Measurements from ENCODE around the gene CCDC177.
A peak's percentile ranks its signal among the peaks of the same experiment; 100 is the strongest.

The CCDC177 gene

DNA sequence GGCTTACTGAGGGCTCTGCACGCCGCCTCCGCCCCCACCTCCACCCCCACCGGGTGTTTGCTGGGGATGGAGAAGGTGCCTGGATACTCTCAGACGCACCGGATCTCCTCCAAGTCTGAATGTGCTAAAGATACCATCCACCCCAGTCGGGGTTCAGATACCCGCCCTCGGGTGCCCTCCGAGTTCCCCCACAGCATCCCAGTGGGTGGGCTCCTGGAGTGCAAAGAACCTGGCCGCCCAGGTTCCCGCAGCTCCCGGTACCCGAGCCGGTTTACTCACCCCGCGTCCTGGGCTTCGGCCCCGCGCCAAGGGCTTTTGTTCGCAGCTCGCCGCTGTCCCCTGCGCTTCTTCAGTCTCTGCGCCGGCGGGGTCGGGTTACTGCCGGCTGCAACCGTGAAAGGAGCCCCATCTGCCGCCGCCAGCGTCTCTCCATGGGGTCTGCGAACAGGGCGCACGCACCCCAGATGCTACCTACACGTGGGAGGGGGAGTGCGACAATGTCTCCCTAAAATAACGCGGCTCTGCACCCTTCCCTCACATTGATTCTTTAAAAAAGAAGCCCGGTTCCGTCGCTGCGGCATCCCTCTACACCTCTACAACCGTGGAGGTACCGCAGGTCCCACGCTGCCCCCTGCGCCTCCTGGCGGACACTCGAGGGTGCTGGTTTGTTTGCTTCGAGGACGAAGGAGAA is at the start of gene CCDC177:
CCDC177 (minus strand) TSS at position 609 of the 691 bp plus-strand sequence. CDS start 1,249 bp downstream, outside the sequence.
- DNase-seq (ENCODE audit: low spot score), result peak; percentile 67

DNA sequence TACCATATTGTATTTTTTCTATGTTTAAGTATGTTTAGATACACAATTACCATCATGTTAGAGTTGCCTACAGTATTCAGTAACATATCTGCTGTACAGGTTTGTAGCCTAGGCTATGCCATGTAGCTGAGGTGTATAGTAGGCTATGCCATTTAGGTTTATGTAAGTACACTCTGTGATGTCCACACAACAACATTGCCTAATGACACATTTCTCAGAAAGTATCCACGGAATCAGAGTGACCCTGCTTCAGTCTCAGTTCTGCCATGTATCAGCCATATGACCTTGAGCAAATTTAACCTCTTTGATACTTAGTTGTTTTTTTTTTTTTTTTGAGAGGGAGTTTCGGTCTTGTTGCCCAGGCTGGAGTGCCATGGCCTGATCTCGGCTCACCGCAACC is 49.5 kb upstream of the CCDC177 start:
- DNase-seq (ENCODE audit: low spot score), result no peak

DNA sequence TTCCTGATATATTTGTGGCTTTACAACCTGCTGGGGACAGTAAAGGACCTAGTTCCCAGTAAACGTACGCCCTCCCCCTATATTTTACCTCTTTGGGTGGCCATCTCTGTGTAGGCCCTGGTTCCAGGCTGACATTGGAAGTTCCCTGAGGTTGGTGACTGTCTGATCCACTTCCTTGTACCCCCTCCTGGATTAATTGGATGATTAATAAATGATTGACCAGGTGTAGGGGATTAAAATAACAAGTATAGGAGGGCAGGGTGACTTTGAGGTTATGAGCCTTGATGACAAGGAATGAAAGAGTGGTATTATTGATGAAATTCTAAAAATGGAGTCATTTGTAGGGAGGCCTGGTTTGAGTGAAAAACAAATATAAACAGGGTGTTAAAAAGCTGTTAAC is 46.3 kb upstream of the CCDC177 start:
- no peak for DNase-seq (ENCODE audit: low spot score)

DNA sequence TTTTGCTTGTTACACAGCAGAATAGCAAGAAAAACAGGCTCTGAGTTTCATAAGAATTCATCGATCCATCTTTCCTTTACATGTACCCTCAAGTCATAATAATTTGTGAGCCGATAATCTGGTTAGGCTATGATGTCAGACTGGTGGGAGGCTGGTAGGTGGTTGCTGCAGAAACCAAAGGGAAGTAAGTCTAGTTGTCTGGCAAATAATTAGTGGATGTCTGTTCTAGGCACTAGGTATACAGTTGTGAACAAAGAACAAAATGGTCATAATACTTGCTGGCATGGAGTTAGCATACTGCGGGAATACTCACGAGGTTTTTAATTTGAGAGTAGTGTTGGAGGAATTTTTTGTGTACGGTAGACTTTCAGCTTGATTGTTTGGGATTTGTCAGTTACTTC is 45.5 kb upstream of the CCDC177 start:
- DNase-seq (ENCODE audit: low spot score), result no peak

DNA sequence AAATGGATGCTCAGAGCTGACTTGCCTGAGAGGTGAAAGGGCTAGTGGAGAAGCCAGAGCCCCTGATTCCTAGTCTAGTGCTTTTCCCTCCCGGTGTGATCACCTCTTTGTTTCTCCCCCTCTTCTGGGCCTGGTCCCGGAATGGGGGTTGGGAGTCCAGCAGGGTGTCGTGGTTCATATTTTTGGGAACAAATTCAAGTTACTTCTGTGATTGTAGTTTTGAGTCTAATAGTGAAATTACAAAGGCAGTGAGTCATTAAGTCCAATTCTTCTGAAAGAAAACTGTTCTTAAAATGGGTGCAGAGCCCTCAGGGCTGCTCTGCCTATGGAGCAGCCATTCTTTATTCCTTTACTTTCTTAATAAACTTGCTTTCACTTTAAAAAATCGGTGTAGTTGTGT is 44.3 kb upstream of the CCDC177 start:
- DNase-seq (ENCODE audit: low spot score), result no peak

DNA sequence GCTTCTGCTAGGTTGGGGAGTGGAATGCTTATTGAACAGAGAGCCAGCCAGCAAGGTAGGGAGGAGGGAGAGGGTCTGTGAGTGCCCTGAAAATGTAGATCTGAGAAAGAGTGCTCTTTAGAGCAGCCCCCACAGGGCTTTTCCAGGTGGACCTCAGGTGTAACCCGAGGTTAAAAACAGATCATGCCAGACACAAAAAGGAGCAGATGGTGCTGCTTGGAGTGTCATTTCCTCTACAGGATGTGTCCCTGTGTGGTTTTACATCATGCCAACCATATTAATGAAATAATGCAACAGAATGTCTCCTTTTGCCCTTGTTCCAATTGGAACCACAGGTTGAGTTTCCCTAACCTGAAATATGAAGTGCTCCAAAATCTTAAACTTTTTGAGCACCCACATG is 43.1 kb upstream of the CCDC177 start:
- no peak for DNase-seq (ENCODE audit: low spot score)

DNA sequence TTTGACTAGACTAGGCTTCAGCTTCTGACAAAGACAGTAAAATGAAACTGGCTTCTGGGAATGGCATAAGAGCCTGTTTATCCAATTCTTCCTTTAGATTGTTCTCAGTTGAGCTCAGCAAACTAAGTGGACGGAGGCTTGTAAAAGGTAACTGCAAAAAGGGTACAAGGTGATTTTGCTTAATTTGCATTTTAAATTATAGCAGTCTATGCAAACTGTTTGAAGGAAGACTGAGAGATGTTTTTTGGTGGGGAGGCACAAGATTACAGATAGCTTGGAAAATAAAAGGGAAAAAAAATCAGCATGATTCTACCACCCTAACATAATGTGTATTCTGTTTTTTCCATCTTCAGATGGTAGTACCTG is 41.7 kb upstream of the CCDC177 start:
- no peak for DNase-seq (ENCODE audit: low spot score)

DNA sequence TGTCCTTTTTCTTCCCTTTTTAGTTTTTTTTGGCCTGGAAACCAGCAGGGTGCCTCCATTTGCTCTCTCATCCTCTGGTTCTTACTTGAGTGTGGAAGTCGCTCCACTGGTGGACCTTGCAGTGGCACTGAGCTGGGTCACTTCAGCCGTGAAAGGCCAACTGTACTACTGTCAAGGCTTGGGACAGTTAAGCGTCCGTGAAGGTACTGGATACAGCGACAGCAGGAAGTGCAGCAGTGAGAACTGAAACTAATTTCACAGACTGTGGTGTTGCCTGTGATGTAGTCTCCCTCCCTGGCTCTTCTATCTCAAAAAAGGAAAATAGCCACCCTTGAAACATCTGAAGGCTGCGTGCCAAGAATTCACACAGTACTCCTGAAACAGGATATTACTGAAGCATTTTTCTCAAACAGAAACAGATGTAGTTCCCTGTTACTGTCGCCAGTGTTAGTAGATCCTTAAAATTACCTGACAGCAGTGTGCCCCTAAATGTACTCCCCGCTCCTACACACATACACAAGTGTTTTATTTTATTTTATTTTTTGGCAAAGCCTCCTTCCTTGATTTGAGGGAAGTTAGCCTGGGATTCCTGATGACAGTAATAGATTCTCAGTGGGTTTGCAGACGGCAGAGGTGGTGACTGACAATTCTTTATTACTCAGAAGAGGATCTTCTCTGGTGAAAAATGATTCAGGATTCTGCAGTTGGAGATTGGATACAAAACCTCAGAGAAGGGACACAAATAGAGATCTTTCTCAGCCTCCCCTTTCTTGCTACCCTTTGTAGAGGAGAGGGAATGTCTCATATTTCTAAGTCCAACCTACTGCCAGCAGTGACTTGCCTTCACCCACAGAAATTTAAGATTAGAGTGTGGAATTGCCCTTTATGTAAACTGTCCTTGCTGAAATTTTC is 41.1 kb upstream of the CCDC177 start:
- DNase-seq (ENCODE audit: low spot score), result no peak

DNA sequence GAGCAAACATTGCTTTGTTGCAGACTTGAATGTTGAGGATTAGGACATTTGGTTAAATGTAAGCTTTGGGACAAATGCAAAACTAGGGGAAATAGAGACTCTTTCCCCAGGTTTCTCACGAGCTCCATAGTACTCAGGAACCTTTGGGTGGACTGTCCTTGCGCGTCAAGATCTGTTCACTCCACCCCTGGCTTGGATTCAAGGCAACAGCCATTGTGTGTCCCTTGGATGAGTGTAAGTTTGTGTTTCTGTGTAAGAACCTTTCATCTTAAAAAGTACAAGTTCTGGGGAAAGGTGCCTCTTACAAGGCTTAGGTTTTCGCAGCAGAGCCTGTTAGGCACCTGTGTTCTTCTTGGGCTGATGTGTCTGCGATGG is 40.4 kb upstream of the CCDC177 start:
- no peak for DNase-seq (ENCODE audit: low spot score)

DNA sequence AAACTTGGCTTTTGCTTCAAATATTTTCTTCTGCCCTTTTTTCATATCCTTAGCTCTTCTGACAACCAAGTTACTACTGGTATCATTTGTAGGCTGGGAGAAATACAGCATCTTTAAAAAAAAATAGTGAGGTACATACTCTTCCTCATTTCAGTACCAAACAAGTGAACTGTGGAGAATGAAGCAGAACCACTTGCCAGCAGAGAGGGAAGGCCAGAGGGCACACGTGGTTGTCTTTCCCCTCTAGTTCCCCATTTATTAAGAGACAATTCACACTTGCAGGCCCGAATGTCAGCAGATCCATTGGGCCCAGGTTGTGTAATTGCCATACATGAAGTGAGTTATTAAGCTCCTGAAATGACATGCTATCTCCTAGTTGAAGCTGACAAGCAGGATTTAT is 39.9 kb upstream of the CCDC177 start:
- no peak for DNase-seq (ENCODE audit: low spot score)

DNA sequence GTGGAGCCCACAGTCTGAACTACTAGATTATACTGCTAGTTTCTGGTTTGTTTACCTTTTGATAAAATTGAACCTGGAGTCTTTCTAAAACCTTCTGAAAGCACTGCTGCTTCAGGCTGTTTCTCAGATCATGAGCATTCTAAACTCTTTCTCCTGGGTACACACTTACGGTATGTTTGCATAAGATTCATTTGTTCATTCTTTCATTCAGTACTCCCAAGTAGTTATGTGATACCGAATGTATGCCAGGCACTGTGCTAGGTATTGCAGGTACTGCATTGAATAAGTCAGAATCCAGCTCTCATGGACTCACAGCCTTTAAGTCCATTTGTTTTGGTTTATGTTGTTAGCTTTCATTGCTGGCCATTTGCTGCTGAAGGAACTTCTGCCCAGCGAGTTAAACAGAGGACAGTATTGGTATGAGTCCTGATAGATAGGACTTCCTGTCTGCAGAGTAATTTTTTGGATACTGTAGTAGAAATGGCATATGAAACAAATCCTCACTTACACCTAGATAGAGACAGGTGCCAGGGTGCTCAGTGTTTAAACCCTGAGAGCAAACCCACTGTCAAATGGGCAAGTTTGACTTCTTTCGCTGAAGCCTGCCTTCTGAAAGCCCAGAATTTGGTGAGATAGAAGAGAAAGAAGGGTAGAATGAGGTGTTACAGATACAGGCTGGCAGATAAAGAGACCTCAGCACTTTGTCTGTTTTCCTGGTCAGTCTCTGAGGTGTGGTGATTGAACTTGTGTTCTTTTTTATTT is 38.8 kb upstream of the CCDC177 start:
- DNase-seq (ENCODE audit: low spot score), result no peak

DNA sequence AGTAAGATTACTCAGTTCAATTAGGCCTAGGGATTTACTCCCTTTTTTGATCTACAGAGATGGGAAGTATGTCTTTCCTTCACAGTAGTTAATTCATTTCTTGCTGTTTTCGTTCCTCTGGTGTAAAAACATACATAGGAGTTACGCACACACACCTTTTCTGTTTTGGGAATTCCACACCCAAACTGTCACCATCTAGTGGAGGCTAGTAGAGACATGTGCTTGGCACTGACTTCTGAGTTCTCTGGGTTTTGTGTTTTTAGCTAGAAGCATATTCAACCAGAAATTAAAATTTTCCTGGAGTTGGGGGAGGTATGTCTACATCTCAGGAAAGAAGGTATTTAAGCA is 38.1 kb upstream of the CCDC177 start:
- DNase-seq (ENCODE audit: low spot score), result no peak

DNA sequence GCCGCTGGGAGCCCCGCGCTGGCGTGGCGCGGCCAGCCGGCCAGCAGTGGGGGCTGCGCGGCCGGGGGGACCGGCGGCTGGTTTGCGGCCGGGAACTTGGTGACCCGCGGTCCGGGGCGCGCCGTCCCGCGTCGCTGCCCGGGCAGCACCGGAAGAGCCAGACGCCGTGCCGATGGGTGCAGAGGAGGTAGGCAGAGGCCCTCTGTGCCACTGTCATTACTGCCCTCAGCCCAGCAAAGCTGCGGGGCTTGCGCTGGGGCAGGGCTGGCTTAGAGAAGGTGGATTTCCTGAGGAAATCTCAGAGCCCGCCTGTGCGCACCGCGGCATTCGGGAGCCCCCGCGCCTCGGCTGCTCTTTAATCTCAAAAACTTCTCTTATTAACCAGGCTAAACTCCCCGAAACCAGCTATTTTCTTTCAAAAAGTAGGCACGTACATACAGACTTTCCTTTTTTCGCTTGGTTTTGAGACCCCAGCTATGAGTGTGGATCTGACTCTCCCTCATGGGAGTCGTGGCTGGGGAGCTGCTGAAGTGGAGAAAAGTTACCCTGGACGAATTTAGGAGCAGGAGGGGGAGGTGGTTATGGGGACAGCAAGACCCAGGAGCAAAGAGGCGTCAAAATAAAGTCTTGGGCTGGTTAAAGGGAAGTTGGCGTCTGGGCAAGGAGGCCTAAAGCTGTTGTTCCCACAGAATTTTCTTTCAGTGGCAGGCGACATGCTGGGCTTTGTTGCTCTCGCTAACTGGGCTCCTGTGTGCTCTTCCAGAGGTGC is 37.5 kb upstream of the CCDC177 start:
- peak; percentile 70 for DNase-seq (ENCODE audit: low spot score)

DNA sequence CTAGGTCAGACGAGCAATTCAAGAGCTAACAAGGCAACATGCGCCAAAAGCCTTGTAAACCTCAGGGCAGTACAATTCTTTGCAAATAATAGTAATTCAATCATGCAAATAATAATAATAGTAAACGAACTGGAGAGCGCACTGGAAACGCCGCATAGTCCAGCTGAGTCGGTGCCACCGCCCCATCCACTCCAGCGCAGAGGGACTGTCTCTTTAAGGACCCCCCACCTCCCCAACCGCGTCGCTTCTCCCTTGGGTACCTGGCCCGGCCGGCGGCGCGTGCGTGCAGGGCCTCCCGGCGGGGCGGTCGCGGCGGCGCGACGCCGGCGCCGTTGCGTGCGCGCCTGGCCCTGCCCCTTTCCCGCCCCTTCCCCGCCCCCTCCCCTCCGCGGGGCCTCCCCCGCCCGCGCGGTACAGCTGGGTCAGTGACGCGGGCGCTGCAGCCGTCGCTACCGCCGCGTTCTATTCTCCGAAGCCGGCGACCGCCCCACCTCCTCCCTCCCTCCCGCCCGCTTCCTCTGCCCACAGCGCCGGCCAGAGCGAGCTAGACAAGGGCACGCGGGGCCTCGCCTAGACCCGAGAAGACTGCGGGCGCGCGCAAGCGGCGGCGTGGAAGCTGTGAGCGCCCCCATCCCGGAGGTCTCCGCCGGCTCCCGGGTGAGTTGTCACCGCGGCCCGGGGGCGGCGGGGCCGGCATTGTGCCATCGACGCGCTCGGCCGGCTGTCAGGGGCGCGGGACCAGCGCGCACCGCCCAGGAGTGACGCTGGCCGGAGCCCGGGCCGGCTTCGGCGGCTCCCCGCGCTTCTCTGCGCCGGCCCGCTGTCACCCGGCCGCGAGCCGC is 36.7 kb upstream of the CCDC177 start, which contains the start of gene SUSD6:
SUSD6 (plus strand) TSS at position 425 of the 842 bp plus-strand sequence. CDS start 46,997 bp downstream, outside the sequence.
- DNase-seq (ENCODE audit: low spot score), result peak; percentile 92

DNA sequence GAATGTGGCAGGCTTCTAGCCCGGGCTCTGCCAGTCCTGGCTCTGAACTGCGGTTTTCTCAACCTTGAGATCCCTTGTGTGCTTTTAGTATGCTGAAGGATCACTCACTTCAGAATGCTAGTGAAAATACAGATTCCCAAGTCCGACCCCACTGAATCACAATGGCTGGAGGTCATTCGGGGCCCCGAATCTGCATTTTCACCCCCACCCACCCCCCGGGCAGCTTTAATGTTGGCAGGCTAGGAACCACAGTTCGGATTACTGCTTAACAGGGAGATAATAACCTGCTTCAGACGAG is 36.2 kb upstream of the CCDC177 start:
- DNase-seq (ENCODE audit: low spot score), result no peak

DNA sequence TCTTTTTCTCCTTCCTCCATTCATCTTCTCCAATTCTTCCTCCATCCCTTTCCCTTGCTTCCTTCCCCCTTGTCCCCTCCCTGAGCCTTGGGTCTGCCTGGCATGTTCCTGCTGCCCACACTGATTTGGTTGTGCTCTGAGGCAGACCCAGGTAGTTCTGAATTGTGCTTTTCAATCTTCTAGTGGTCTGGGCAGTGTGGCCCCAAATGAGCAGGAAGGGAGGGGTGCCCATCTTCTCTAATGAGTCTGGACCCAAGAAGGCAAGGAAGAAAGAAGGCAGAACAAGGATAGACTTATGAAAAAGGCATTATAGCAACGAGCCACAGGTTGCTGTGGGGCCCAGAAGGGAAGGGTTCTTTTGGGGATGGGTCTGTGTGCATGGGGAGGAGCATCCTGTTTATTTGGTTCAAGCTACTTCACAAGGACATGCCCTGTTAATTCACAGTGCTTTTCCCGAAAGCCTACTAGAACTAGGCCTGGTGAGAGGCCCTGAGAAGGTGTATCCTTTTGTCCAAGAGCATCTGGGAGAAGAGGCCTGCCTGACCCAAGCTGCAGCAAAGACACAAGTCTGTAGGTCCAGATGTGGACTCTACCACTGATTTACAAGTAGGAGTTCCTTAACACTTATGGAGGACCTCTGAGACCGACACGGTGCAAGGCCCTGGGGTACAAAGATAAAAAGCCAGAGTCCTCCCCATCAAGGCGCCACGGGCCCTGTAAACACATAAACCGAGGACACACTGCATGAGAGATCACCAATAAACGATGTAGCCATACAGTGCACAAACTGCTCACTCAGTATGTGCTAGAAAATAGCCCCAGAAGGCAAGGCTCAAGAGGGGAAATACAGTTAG is 35.6 kb upstream of the CCDC177 start:
- DNase-seq (ENCODE audit: low spot score), result no peak

DNA sequence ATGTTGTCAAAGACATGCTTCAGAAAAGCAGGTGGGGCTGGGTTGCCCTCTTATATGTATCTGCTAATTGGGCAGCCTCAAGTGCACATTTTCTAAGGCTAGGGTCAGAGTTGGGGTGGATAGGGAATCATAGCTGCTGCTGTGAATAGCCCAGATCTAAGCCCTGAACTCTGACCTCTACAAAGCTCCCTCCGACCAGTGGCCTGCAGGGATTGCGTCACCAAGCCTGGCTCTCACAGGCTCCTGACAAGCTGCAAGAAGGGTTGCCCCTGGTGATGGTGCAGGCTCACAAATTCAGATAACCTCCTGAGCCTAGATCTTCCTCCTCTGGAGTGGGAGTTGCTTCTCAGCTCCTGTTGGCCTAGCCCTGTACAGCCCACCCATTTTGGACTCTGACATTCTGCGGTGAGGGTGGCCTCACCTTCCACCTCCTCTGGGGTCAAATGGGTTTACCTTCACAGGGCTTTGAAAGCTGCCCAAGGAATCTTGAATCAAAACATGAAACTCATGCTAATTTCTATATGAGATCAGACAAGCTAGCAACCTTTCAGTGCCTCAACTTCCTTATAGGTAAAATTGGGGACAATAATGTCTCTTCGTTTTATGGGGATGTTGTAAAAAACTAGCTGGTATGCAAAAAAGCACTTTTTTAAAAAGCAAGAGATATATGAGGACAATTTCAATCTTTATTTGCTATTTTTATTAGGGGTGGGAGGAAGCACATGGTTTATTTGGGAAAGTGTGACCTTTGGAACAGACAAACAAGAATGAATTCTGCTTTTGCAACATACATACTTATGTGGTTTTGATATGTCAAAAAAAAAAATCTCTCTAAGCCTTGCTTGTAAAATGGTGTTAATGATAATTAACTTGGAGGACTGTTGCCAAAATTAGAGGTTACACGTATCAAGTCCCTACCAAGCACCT is 31.9 kb upstream of the CCDC177 start:
- no peak for DNase-seq (ENCODE audit: low spot score)

DNA sequence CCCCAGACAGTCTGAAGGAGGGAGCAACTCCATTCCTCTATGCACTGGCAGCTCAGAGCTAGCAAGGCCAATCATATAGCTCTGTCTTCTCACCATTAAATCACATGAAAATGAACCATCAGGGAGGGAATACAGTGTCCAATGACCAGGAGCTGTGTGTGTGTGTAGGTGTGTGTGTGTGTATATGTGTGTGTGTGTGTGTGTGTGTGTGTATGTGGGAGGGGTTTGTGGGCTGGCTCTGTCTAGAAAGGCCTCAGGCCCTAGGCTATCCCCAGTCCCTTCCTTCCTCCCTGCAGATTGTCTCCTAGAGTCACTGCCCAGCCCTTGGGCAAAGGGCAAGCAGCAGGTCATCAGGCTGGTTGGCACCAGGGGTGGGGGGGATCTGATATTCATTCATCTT is 31.1 kb upstream of the CCDC177 start:
- DNase-seq (ENCODE audit: low spot score), result peak; percentile 33

DNA sequence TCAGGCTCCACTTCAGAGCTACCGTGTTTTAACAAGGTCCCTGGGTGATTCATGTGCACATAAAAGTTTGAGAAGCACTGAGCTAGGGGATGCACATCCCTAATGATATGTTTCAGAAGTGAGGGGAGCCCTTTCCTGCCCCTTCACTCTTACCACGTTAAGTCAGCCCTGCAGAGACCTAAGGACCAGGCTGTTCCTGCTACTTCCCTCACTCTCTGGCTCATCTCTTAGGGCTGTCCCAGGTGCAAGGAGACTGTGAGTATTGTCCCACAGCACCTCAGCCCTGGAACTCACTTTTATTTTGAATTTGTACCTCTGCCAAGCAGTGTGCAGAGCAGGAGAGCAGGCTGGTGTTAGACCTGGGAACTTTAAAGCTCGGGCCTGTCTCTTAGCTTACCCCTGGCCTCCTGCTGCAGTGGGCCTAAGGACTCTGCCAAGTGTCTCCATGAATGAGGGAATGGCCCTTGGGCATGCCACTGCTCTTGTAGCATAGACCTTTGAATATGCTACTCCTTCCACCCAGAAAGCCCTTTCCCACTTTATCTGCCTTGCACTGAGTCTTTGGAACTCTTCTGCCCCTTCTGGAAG is 25.7 kb upstream of the CCDC177 start:
- no peak for DNase-seq (ENCODE audit: low spot score)

All from SW480 (cell line).